Immature natural killer cell (primary cell): ENCODE data around the gene OSTF1. TPM values are rescaled to one million over a fixed set of nuclear protein-coding genes. Genes with fewer than 3 reads are reported as not detected.

Experiments
- DNase-seq, 3 donors: peaks; one replicate each; pipeline ENCODE4 v3.0.0; 2022; ENCODE audit warnings: mixed read lengths in 1 of 3
- H3K27ac Mint-ChIP-seq, 6 donors: one replicate each; pipeline ENCODE4 v1.8.0; 2020; ENCODE audit warnings: mixed read lengths in 6 of 6, mild to moderate bottlenecking in 5 of 6, inconsistent platforms in 4 of 6, moderate library complexity in 3 of 6
- H3K27me3 Mint-ChIP-seq, 3 donors: one replicate each; pipeline ENCODE4 v1.8.0; 2020 to 2021; ENCODE audit warnings: low read depth in 3 of 3, mild to moderate bottlenecking in 3 of 3, mixed read lengths in 3 of 3, moderate library complexity in 3 of 3, inconsistent platforms in 1 of 3
- H3K36me3 Mint-ChIP-seq, 3 donors: one replicate each; pipeline ENCODE4 v1.8.0; 2020; ENCODE audit warnings: mixed read lengths in 3 of 3, inconsistent platforms in 2 of 3, mild to moderate bottlenecking in 2 of 3
- H3K4me1 Mint-ChIP-seq, 2 donors: one replicate each; pipeline ENCODE4 v1.8.0; 2020; ENCODE audit warnings: inconsistent platforms in 2 of 2, mild to moderate bottlenecking in 2 of 2, mixed read lengths in 2 of 2, moderate library complexity in 1 of 2
- H3K4me3 Mint-ChIP-seq, 5 donors: one replicate each; pipeline ENCODE4 v1.8.0; 2020; ENCODE audit warnings: mild to moderate bottlenecking in 5 of 5, mixed read lengths in 5 of 5, inconsistent platforms in 3 of 5, moderate library complexity in 3 of 5
- H3K9me3 Mint-ChIP-seq, 6 donors: one replicate each; pipeline ENCODE4 v1.8.0; 2020; ENCODE audit warnings: mild to moderate bottlenecking in 6 of 6, mixed read lengths in 6 of 6, inconsistent platforms in 4 of 6, moderate library complexity in 3 of 6
- polyA plus RNA-seq, 3 donors: library from polyadenylated mRNA; unstranded; fragments of 300-500 nt; fragmentation: Illumina TruSeq; gene quantifications; one replicate each; pipeline ENCODE4 v1.2.3, GENCODE V29; 2021

OSTF1 gene
- polyA plus RNA-seq, 3 donors from 2014 or later: 352 to 383 (median 365) TPM

- Mint-ChIP-seq H3K4me3 (peak overlapping the region; percentile 93 to 100 (median 97)), H3K27me3 (peaks cover 5 to 23% (median 19%) of the 10 kb centered on the region in 3 donors), H3K9me3 (no peaks in the 10 kb centered on the region), H3K27ac (peak overlapping the region; percentile 86 to 99 (median 96)), H3K36me3 (no peaks in the 10 kb centered on the region), H3K4me1 (peaks cover 76 to 84% of the 10 kb centered on the region in 2 donors)
- no peak for DNase-seq
These were observed 1.1 kb downstream of the OSTF1 start for GRCh38 chr9:75089373-75089766.

GRCh38 chr9:75090579-75090978 is 2.3 kb downstream of the OSTF1 start:
- Mint-ChIP-seq H3K27ac (peak overlapping the region; percentile 86 to 99 (median 96)), H3K36me3 (no peaks in the 10 kb centered on the region), H3K9me3 (no peaks in the 10 kb centered on the region), H3K4me3 (peak overlapping the region; percentile 93 to 100 (median 97)), H3K27me3 (peaks cover 5 to 27% (median 19%) of the 10 kb centered on the region in 3 donors), H3K4me1 (peaks cover 81 to 88% of the 10 kb centered on the region in 2 donors)
- DNase-seq: peak in 1 of 3 donors; percentile 31

- H3K4me3 Mint-ChIP-seq: peak overlapping the region; percentile 74 to 82 (median 80)
- peaks cover 88 to 91% of the 10 kb centered on the region in 2 donors for H3K4me1 Mint-ChIP-seq
- peaks cover 3 to 16% (median 15%) of the 10 kb centered on the region in 3 donors for H3K27me3 Mint-ChIP-seq
- peak overlapping the region; percentile 86 to 98 (median 94) for H3K27ac Mint-ChIP-seq
- no peaks in the 10 kb centered on the region for H3K9me3 Mint-ChIP-seq
- no peak for DNase-seq
- H3K36me3 Mint-ChIP-seq: no peaks in the 10 kb centered on the region
These were observed 4.5 kb downstream of the OSTF1 start for GRCh38 chr9:75092766-75093165.

DNA sequence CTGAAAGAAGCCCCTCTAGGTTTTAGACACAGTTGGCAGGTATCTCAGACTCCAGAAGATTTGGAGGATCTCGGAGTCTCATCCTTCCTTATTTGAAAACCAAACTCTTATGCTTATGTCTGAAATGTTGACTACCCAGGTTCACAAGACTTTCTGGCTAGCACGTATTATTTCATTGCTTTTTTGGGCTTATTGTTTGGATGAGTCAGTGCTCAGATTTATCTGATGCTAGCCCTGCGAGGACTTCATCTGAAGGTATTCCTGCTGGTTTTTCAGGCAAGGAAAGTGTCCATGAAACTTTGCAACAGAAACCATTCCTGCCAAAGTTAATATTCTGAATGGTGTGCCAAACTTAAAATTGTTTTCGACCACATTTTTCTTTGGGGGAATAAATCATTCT is 8.5 kb downstream of the OSTF1 start:
- Mint-ChIP-seq H3K4me3 (peak overlapping the region in 3 of 5 donors; percentile 14 to 62 (median 40)), H3K4me1 (peaks cover 89 to 91% of the 10 kb centered on the region in 2 donors), H3K27ac (peak overlapping the region; percentile 92 to 98 (median 94)), H3K9me3 (no peaks in the 10 kb centered on the region), H3K27me3 (peaks cover 0 to 4% (median 3%) of the 10 kb centered on the region in 3 donors), H3K36me3 (peaks cover 0 to 5% (median 0%) of the 10 kb centered on the region in 3 donors)
- no peak for DNase-seq

DNA sequence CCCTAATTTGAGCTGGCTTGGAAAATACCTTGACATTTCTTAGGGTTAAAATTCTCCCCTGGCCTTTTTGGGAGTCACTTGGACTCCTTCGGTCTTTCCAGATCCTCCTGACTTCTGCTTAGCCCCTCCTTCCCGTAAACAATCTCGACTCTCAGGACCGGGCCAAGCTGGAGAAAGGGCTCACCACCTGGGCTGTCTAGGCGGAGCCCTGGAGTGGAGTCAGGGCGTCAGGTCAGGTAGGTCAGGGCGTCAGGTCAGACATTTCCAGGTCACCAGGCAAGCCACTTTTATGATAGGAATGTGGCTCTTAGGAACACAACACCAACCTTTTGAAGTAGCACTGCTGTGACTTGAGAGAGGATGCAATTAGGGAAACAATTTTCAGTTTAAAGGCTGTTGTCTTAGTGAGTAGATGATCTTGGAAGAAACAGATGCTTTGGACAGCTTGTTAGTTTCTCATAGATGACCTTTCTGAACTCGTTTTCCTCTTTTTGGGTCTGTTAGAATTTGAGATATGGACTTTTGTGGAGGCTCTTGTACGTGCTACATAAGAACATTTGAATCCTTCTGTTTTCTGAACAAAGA is 12.8 kb downstream of the OSTF1 start:
- H3K9me3 Mint-ChIP-seq: no peaks in the 10 kb centered on the region
- peaks cover 89 to 91% of the 10 kb centered on the region in 2 donors for H3K4me1 Mint-ChIP-seq
- H3K27me3 Mint-ChIP-seq: peaks cover 0 to 4% (median 0%) of the 10 kb centered on the region in 3 donors
- no peak for DNase-seq
- peak overlapping the region; percentile 86 to 96 (median 92) for H3K27ac Mint-ChIP-seq
- peaks cover 0 to 5% (median 4%) of the 10 kb centered on the region in 3 donors for H3K36me3 Mint-ChIP-seq
- peak overlapping the region in 3 of 5 donors; percentile 31 to 86 (median 53) for H3K4me3 Mint-ChIP-seq

DNA sequence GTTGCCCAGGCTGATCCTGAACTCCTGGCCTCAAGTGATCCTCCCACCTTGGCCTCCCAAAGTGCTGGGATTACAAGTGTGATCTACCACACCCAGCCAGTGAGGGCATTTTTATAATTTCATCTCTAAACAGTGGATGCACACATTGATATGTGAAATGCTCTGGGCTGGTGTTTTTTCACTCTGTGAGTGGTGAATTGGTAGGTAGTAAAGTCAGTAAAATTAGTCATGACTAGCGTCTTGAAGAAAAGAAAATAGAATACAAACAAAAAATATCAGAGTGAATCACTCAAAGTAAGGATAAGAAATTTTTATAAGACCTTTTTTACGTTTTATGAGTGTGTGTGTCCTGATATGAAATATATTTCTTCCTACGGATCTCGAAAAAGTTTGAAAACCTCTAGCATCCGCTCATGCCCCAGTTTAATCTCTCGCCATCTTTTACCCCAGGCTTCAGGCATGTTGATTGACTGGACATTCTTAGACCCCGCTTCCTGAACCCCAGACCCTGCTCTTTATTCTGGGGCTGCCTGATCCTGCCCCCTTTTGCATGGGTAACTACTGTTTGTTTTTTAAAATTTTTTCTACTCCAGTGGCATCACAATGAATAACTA is 14.0 kb downstream of the OSTF1 start:
- no peaks in the 10 kb centered on the region for H3K27me3 Mint-ChIP-seq
- peak overlapping the region; percentile 55 to 86 (median 73) for H3K4me3 Mint-ChIP-seq
- H3K4me1 Mint-ChIP-seq: peaks cover 87 to 88% of the 10 kb centered on the region in 2 donors
- DNase-seq: peak in 2 of 3 donors; percentile 26 to 43
- peaks cover 0 to 5% (median 4%) of the 10 kb centered on the region in 3 donors for H3K36me3 Mint-ChIP-seq
- H3K27ac Mint-ChIP-seq: peak overlapping the region; percentile 86 to 96 (median 92)
- H3K9me3 Mint-ChIP-seq: no peaks in the 10 kb centered on the region

GRCh38 chr9:75104607-75105006 is 16.3 kb downstream of the OSTF1 start:
- H3K4me3 Mint-ChIP-seq: peak overlapping the region; percentile 46 to 82 (median 72)
- H3K27me3 Mint-ChIP-seq: peaks cover 0 to 3% (median 0%) of the 10 kb centered on the region in 3 donors
- peaks cover 0 to 4% (median 0%) of the 10 kb centered on the region in 3 donors for H3K36me3 Mint-ChIP-seq
- peak overlapping the region; percentile 86 to 91 (median 88) for H3K27ac Mint-ChIP-seq
- no peak for DNase-seq
- no peaks in the 10 kb centered on the region for H3K9me3 Mint-ChIP-seq
- H3K4me1 Mint-ChIP-seq: peaks cover 92 to 93% of the 10 kb centered on the region in 2 donors

GRCh38 chr9:75105019-75105540 is 16.8 kb downstream of the OSTF1 start:
- Mint-ChIP-seq H3K27me3 (peaks cover 0 to 3% (median 0%) of the 10 kb centered on the region in 3 donors), H3K4me1 (peaks cover 92 to 93% of the 10 kb centered on the region in 2 donors), H3K9me3 (no peaks in the 10 kb centered on the region), H3K36me3 (peaks cover 0 to 4% (median 0%) of the 10 kb centered on the region in 3 donors), H3K27ac (peak overlapping the region; percentile 86 to 91 (median 88)), H3K4me3 (peak overlapping the region; percentile 46 to 82 (median 72))
- peak in 1 of 3 donors; percentile 30 for DNase-seq

DNA sequence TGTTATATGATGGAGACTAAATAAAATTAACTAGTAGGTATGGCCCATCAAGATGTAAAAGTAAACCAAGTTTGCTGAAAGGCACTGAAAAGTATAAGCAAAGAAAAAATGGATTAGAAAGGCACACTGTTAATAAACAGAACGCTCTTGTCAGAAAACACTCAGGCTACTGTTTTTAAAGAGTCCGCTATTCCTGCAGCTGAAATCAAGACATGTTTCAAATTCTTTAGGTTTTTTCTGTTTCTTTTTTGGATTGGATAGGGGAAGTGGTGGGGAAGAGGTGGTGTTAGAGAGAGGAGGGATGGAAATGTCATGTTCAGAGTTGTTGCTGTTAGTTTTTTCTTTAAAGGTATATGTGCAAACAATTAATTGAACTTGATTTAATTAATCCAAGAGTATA is 17.5 kb downstream of the OSTF1 start:
- no peak for DNase-seq
- Mint-ChIP-seq H3K4me1 (peaks cover 92 to 94% of the 10 kb centered on the region in 2 donors), H3K9me3 (no peaks in the 10 kb centered on the region), H3K27me3 (peaks cover 0 to 3% (median 0%) of the 10 kb centered on the region in 3 donors), H3K27ac (peak overlapping the region; percentile 86 to 91 (median 88)), H3K4me3 (peak overlapping the region; percentile 46 to 82 (median 72)), H3K36me3 (peaks cover 0 to 4% (median 0%) of the 10 kb centered on the region in 3 donors)

- Mint-ChIP-seq H3K27ac (peak overlapping the region; percentile 73 to 94 (median 85)), H3K27me3 (peaks cover 0 to 3% (median 0%) of the 10 kb centered on the region in 3 donors), H3K4me3 (peak overlapping the region in 2 of 5 donors; percentile 8 to 66), H3K4me1 (peaks cover 90 to 94% of the 10 kb centered on the region in 2 donors), H3K9me3 (no peaks in the 10 kb centered on the region), H3K36me3 (peaks cover 0 to 4% (median 0%) of the 10 kb centered on the region in 3 donors)
- DNase-seq: no peak
These were observed 18.5 kb downstream of the OSTF1 start for GRCh38 chr9:75106857-75107256.

DNA sequence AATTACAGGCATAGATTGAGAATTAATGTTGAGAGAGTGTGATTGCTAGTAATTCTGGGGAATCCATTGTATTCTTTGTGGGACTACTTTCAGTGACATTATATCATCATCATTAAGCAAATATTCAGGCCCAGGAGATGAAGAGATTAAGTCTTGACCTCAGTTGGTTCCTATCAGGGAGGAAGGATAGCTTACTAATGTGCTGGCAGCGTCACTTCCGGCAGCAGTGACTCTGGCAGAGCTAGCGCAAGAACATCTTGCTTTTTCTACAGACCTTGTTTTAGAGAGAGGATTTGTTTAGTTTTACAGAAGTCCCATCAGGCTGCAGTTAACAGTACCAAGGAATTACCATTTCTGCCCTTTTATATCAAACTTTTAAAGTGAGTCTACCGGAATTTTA is 20.3 kb downstream of the OSTF1 start:
- DNase-seq: peak in 2 of 3 donors; percentile 33 to 55
- Mint-ChIP-seq H3K36me3 (no peaks in the 10 kb centered on the region), H3K27ac (peak overlapping the region; percentile 87 to 98 (median 95)), H3K4me1 (peaks cover 88 to 94% of the 10 kb centered on the region in 2 donors), H3K4me3 (peak overlapping the region; percentile 60 to 87 (median 71)), H3K9me3 (no peaks in the 10 kb centered on the region), H3K27me3 (peaks cover 0 to 3% (median 0%) of the 10 kb centered on the region in 3 donors)

- Mint-ChIP-seq H3K36me3 (no peaks in the 10 kb centered on the region), H3K4me1 (peaks cover 87 to 94% of the 10 kb centered on the region in 2 donors), H3K27ac (peak overlapping the region; percentile 83 to 98 (median 94)), H3K4me3 (peak overlapping the region in 3 of 5 donors; percentile 42 to 87 (median 71)), H3K27me3 (peaks cover 0 to 3% (median 0%) of the 10 kb centered on the region in 3 donors), H3K9me3 (no peaks in the 10 kb centered on the region)
- no peak for DNase-seq
These were observed 21.0 kb downstream of the OSTF1 start for GRCh38 chr9:75109210-75109839.

GRCh38 chr9:75111019-75111622 is 22.8 kb downstream of the OSTF1 start:
- H3K9me3 Mint-ChIP-seq: no peaks in the 10 kb centered on the region
- H3K27ac Mint-ChIP-seq: peak overlapping the region; percentile 78 to 98 (median 88)
- H3K4me1 Mint-ChIP-seq: peaks cover 74 to 91% of the 10 kb centered on the region in 2 donors
- H3K36me3 Mint-ChIP-seq: no peaks in the 10 kb centered on the region
- peak overlapping the region in 4 of 5 donors; percentile 7 to 56 (median 46) for H3K4me3 Mint-ChIP-seq
- no peak for DNase-seq
- H3K27me3 Mint-ChIP-seq: peaks cover 0 to 3% (median 0%) of the 10 kb centered on the region in 3 donors
